ENCODE data around the gene AKT1S1.

AKT1S1 gene

DNA sequence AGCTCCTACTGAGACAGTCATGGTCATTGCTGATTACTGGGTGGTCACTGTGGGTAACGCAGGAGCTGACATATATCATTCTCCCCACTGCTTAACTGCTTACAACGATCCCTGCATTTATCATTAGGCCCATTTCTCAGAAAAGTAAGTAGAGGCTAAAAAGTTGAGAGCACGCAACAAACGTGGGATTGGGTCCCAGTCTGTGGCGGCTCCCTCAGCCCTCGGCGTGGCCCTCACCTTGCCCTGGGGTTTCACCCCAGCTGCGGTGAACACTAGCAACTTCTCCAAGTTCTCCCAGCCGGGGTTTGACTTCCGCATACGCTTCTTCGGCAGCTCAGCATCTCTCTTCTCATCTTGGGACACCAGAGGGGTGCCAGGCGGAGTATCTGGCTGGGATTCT is 12.3 kb downstream of the AKT1S1 start:
- DNase-seq = no peak

DNA sequence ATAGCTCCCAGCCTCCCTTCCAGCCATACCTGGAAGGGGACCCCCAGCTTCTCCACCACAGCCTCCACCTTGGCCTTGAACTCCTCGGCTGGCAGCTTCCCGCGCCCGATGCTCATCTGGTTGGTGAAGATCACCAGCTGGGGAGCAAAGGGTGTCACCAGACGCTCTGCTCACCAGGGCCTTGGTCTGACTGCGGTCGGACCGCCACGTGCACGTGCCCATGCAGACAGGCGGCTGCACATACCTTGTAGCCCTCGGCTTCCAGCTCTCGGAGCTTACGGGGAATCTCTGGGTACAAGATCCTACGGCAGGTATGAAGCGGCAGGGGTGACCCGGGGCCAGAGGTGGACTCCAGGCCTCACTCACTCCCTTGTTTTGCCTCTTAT is 13.2 kb downstream of the AKT1S1 start:
- DNase-seq = no peak

DNA sequence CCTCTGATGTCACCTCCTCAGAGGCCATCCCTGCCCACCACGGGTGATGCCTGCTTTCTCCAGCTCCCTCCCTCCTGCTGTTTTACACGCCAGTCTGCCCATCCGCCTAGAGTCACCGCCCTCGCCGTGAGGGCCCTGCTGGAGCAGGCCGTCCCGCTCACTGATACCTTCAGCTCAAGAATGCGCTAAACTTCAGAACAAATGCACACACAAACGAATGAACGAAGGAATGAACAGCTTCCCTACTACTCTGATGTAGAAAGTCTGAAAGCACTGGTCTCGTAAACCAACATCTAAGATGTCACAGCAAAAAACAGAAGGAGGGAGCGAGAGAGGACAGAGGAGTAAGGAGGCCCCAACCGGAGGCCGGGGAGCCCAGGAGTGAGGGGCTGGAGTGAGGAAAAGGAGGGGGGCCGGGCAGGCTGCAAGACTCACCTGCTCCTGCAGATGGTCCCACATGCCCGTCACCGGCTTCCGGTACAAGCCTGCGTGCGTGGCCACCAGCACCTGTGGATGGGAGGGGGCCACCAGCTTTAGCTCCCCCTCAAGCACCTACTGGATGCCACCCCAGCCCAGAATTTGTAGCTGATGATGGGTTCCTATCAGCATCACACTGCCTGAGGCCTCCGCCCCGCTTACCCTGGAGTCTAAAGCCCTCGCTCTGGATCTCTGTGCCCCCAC is 13.8 kb downstream of the AKT1S1 start:
- no peak for DNase-seq

DNA sequence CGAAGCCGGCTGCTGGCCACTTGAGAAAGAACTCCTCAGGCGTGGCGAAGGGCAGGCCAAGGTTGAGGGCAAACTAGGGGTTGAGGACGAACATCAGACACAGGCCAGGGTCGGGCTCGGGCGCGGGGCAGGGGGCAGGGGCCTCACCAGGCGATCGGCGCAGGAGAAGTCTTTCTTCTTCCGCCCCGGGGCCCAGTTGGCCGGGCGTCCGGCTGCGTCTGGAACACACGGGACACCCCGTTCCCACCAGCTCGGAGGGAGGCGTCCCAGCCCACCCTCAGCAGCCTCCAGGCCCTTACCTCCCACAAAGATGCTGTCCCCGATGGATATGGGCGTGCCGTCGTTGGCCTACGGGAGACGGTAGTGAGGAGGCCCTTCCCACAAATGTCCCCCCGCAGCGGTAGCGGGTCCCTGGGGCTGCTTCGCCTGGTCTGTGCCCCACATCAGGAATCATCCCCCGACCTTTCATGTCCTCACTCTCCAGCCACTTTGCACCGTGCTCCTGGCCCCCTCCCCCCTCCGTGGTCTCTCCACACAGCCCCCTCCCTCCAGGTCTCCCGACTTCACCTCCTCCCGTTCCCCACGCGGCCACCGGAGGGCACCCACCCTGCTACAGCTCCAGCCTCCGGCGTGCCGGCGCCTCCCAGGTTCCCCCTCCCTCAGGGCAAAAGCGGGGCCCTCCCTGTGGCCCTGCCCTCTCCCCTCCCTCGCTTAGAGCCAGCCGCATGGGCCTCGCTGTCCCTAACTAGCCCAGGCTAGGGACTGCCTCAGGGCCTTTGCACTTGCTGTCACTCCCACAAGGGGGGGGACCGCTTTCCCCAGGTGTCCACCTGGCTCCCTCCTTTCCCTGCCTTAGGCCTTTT is 14.5 kb downstream of the AKT1S1 start:
- no peak for DNase-seq

DNA sequence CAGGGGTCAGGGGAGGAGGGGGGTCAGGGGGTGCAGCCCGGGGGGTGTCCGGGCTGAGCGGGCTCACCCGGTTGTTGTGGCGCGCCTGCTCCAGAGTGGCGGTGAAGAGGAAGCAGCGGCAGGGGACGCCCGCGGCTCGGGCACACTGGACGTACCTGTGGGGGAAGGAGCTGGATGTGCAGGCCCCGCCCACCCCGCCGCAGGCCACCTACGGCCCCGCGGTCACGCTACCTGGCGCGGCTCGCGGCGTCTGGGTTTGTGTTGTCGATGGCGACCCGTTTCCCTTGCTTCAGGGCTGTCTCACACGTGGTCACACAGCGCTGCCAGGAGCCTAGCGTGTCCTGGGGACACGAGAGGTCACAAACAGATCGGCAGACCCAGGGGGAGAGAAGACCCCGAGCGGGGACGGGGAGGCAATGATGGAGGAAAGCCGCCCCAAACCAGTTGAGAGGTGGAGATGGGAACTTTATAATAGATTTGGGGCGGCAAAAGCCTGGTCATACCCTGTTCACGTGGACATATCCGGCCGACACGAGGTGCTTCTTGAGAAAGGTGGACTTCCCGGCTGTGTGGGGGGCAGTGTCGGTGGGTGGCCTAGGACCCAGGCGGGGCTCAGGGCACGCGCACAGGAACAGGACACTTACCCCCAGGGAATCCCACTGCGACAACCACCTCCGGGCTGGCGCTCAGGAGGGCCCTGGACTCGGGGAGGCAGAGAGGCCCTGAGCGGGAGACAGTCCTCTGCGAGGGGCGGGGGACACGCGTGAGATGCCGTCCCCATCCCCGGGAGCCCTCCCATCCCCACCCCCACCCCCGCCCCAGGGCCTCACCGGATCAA is 15.4 kb downstream of the AKT1S1 start:
- no peak for DNase-seq

DNA sequence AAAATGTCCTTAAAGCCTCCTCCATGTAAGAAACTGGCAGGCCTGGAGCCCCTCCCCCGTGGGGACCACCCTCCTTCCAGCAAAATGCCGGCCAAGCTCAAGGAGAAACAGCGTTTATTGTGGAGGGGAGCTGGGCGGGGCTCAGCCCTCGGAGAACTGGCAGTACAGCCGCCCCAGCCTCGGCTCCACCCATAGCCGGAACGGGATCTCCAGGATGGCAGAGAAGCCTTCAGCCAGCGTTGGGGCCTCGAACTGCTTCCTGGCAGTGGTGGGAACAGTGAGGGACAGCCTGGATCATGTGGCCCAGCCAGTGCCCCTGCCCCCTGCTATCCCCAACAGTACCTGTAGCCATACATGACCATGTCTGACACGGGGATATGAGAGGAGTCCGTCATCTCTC is 16.0 kb downstream of the AKT1S1 start:
- DNase-seq = no peak

DNA sequence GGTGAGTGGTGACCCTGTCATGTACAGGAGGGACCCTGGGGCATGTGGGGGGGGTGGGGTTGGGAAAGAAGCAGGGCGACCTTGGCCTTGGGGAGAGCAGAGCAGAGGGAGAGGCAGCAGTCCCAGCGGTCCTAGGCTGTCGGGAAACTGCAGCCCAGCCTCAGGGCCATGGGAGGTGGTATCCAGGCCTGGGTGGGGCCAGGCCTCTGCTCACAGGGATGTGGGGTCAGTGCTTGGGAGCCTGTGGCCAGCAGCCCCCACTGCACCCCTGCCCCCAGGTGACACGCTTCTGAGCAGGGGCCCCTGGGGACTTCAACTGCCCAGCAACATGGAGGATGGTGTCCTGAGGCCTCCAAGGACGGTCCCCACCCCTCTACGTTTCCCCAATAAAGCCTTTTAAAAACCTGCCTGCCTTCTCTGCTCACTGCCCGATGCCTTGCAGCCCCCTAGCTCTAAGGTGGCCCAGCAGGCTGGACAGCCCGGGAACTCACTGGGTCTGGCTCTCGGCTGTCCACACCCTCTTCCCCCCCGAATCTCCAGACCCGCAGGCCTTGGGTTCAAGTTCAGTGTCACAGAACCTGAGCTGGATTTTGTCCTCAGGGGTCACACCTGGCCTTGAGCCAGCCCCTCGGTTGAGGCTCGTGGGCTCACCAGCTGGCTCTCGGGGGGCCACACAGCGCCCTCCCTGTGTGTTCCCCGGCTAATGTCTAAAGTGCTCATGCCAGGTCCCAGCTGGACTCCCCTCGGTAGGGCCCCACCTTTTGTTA is 16.6 kb downstream of the AKT1S1 start:
- DNase-seq = no peak

DNA sequence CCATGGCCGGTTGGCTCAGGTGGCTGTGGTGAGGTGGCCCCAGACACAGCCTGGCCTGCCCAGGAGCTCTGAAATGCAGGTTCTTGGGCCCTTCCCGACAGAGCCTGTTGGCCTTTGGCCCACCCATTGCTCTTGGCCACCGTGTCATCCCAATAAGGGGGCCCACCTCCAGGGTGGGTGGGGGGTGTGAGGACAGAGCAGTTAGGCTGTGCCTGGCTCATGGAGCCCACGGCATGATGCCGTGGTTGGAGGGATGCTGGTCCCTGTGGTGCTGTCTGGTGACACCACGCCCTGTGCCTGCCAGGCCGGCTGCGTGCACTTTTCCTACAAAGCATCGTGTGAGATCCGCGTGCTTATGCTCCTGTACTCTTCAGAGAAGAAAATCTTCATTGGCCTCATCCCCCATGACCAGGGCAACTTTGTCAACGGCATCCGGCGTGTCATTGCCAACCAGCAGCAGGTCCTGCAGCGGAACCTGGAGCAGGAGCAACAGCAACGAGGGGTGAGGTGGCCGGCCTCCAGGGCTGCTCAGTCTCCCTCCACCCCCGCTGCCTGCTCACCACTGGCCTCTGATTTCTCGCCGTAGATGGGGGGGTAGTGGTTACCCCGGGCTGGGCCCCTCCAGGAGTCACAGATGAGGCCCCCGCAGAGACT is 17.3 kb downstream of the AKT1S1 start:
- DNase-seq = no peak

DNA sequence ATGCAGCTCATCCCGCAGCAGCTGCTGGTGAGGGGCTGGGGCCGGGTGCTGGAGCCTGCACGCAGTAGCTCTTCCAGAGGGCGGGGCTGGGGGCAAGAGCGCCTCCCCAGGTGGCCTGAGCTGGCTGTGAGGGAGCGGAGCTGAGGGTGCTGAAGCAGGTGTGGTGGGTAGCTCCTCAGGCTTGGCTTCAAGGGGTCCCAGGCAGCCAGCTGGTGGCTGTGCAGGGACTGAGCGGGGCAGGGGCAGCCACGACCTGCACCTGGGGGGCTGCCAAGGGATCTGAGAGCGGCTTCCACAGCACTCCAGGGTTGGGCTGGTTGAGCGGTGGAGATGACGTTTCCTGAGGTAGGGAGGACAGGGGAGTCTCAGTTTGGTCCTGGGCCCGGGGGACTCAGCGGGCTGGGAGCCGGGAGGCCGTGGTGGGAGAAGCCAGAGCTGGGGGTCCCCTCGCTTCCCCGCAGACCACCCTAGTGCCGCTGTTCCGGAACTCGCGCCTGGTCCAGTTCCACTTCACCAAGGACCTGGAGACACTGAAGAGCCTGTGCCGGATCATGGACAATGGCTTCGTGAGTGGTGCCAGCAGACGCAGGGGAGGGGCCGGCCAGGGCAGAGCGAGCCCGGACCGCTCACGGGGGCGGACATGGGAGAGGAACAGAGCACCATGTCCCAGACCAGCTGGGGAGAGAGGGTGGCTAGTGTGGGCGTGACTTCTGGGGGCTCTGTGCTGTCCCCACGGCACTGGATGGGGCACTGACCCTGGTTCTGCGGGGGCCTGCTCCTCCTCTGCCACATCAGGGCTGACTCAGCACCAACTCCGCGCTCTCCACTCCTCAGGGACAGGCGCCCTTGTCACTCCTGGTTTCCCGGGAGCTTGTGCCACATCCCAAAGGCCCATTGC is 18.8 kb downstream of the AKT1S1 start:
- DNase-seq = no peak

DNA sequence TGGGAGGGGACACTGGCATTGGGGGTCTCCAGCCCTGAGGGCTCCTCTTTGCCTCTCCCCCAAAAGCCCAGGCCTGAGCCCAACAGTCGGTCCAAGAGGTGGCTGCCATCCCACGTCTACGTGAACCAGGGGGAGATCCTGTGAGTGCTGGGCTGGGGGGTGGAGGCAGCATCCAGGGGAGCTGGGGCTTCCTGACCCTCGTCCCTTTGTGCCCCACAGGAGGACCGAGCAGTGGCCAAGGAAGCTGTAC is 19.4 kb downstream of the AKT1S1 start:
- DNase-seq = no peak

DNA sequence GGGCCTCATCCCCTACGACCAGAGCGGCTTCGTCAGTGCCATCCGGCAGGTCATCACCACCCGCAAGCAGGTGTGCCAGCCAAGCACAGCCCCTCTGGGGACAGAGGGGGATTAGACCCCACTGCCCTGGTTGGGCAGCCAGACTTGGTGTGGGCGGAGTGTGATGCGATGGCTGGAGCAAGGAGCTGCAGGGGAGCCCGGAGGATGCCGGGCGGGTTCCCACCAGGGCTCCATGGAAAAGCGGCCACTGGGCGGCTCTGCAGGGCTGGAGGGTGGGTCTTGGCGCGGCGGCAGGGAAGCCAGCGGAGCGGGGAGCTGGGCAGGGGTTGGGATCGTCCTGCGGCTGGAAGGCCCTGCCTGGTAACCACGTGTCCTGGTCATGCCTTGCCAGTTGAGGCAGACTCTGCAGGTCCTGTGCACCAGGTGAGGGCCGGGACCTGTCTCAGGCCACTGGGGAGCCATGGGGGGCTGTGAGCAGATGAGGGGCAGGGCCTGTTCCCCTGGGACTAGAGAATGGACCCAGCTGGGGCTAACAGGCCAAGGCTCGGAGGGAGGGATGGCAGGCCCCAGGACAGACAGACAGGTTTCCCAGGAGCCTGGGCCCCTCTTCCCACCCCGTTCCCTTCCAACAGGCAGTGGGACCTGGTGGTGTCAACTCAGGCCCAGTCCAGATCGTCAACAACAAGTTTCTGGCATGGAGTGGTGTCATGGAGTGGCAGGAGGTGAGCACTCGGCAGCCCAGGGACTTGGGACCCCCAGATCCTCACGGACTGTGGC is 19.9 kb downstream of the AKT1S1 start:
- no peak for DNase-seq

DNA sequence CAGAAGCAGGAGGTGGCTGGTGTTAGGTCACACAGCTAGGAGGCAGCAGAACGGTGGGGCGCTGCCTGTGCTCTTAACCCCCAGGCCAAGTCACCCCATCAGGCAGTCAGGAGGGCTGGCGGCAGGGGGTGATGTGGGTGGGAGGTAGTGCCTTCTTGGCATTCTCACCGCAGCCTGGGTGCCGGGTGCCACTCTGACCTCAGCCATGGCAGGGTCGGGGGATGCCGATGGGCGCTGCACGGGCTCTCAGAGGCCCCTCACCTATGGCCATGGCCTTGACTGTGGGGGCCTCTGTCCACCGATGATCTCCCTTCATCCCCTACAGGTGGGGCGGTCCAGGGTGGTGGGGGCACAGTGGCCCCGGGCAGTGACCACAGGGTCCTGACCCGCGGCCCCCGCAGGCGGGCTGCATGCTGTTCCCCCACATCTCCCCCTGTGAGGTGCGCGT is 20.6 kb downstream of the AKT1S1 start:
- no peak for DNase-seq

DNA sequence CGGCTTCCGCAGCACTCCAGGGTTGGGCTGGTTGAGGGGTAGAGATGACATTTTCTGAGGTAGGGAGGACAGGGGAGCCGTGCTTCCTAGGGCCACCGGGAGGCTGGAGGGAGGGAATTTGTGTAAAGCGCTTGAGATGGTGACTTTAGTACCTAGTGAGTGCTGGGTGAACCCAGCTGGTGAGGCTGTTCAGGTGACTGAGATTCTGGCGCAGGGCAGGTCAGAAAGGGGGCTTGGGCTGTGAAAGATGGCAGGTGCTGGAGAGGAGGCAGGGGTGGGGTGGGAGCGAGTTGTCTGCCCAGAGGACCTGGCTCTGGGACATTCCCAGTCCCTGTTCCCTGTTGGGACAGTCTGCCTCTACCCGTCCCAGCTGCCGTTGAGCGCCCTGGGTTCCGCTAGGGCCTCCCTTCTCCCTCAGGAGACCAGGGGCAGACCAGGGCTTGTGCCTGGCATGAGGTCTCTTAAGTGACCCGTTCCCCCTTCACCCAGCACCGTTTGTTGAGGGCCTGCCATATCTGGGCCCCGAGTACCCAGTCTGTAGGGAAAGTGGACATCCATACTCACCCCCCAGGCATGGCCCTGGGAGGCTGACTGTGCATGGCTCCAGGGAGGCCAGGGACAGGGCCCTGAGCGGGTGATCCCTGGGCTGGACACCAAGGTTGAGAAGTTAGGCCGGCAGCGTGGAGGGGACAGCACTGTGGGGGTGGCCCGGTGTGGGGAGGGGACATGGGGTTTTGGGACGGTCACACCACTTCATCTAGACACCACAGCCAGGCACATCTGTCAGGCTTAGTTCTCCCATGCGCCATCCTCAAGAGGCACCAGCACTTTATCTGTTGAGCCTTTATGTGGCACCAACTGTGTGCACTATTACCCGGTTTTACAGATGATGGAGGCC is 21.2 kb downstream of the AKT1S1 start:
- DNase-seq = no peak

DNA sequence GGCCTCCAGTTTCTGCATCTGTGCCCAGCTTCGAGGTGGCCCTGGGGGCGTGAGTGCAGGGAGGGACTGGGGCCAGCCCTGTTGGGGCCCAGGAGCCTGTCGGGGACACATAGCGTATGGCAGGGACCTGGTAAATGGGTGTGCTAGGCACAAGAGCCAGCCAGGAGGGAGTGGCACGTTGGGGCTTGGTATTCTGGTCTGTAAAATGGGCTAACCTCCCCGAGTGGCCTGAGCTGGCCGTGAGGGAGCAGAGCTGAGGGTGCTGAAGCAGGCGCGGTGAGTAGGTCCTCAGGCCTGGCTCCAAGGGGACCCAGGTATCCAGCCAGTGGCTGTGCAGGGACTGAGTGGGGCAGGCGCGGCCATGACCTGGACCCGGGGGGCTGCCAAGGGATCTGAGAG is 21.9 kb downstream of the AKT1S1 start:
- no peak for DNase-seq

DNA sequence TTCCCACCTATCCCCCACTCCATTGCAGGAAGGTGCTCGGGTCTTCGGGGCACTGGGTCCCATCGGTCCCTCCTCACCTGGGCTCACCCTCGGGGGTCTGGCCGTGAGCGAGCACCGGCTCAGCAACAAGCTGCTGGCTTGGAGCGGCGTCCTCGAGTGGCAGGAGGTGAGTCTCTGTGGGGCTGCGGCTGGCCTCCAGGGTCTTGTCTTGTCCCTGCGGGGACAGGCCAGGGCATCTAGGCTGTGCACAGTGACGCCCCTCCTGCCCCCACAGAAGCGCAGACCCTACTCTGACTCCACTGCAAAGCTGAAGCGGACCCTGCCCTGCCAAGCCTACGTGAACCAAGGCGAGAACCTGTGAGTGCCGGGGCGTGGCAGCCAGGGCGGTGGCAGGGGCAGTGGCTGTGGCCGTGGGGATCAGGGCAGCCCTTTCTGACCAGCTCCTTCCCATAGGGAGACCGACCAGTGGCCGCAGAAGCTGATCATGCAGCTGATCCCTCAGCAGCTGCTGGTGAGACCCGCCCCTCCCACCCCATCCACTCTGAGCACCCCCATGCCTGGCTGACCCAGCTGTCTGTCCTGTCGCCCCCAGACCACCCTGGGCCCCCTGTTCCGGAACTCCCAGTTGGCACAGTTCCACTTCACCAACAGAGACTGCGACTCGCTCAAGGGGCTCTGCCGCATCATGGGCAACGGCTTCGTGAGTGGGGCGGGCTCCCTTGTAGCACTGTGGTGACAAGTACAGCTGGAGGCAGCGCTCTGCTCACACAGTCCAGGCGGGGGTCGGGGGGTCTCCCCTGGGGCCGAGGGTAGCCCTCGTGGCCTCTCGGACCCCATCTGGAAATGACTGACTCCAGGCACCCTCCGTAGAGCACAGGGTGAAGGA is 22.5 kb downstream of the AKT1S1 start:
- DNase-seq = no peak

DNA sequence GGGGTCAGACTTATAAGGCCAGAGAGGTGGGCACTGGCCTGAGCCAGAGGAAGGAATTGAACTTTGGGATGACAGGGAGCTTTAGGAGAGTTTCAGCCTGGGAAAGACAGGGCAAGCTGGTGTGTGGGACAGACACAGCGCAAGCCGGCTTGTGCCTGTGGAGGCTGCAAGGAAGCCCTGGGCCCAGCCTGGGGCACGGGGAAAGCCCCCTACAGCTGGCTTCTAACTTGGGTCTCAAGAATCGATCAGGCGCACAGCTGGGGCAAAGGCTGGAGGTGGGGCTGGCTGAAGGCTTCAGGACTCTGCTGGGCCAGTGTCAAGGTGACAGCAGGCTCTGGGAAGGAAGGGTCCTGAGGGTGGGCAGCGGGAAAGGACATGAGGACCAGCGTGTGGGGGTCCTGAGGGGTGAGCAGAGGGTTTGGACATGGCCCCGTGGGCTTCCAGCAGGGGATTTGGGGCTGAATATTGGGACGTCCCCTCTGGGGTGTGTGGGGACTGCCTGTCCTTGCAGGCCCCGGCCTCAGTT is 23.2 kb downstream of the AKT1S1 start:
- DNase-seq = no peak

DNA sequence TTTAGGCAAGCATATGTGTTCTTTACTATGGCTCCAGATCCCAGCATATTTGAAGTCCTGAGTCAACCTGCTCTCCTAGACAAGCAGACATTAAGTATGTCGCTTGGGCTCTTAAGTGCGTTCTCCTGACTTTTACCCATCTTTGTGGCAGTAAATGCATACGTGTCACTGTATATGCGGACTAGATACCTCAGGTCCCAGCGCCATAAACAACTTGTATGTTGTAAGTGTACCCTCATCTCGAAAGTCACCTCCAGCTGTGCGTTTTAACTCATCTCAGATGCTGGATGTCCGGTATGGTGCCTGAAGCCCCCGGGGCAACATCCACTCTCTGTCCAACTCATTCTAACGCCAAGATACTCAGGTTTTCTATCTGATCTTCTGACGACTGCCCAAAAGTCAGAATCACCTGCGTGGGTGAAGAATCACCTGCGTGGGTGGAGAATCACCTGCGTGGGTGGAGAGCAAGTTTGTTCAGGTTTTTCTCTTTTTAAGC is 24.5 kb downstream of the AKT1S1 start:
- DNase-seq = no peak
